HepG2 (cell line): ENCODE results near the gene JMJD8. TPM values are rescaled to one million over a fixed set of nuclear protein-coding genes. Genes with fewer than 3 reads are reported as not detected.
A peak's percentile ranks its signal among the peaks of the same experiment; 100 is the strongest.

Source experiments
- CENPT ChIP-seq: sonication (generic); formaldehyde crosslinking; IDR thresholded peaks from 2 replicates; pipeline ENCODE4 v1.8.0; 2022; ENCODE audit warnings: low read depth, mild to moderate bottlenecking, moderate library complexity, missing genetic modification reagents
- FOXP1 ChIP-seq, 2 experiments: fragments of 450-650 bp in 1 of 2; IDR thresholded peaks; 2 replicates each; pipeline ENCODE4 v1.6.1; 2017 to 2018; ENCODE audit warnings: antibody characterized with exemption in 1 of 2
- HES4 ChIP-seq: sonication (generic); formaldehyde crosslinking; IDR thresholded peaks from 2 replicates; pipeline ENCODE4 v1.9.0; 2021; ENCODE audit warnings: mild to moderate bottlenecking, missing genetic modification reagents, borderline replicate concordance
- HMGA1 ChIP-seq: sonication (generic); formaldehyde crosslinking; conservative IDR thresholded peaks from 2 replicates; pipeline ENCODE4 v1.4.0; 2020; ENCODE audit warnings: missing genetic modification reagents
- HOXD1 ChIP-seq: sonication (generic); formaldehyde crosslinking; IDR thresholded peaks from 2 replicates; pipeline ENCODE4 v1.5.0; 2020; ENCODE audit warnings: missing genetic modification reagents
- JDP2 ChIP-seq: sonication (generic); formaldehyde crosslinking; IDR thresholded peaks from 2 replicates; pipeline ENCODE4 v1.8.1; 2022; ENCODE audit warnings: missing genetic modification reagents, borderline replicate concordance
- KLF13 ChIP-seq: sonication (generic); formaldehyde crosslinking; IDR thresholded peaks from 2 replicates; pipeline ENCODE4 v1.4.0; 2020; ENCODE audit warnings: mild to moderate bottlenecking, missing genetic modification reagents
- MBD4 ChIP-seq: IDR thresholded peaks from 2 replicates; pipeline ENCODE4 v1.6.1; 2012; ENCODE audit warnings: low read length, inconsistent platforms, borderline replicate concordance
- MTA3 ChIP-seq: sonication (generic); formaldehyde crosslinking; IDR thresholded peaks from 2 replicates; pipeline ENCODE4 v1.4.0; 2020; ENCODE audit warnings: missing genetic modification reagents
- NFYC ChIP-seq: IDR thresholded peaks from 2 replicates; pipeline ENCODE4 v1.6.1; 2016; ENCODE audit warnings: missing genetic modification reagents, missing compliant biosample characterization
- NR1H2 ChIP-seq: sonication (generic); formaldehyde crosslinking; IDR thresholded peaks from 2 replicates; pipeline ENCODE4 v1.8.1; 2022; ENCODE audit warnings: low read depth, missing genetic modification reagents, borderline replicate concordance
- NRL ChIP-seq: sonication (generic); formaldehyde crosslinking; IDR thresholded peaks from 2 replicates; pipeline ENCODE4 v1.5.0; 2020; ENCODE audit warnings: missing genetic modification reagents, mild to moderate bottlenecking, moderate library complexity, borderline replicate concordance
- ZFP36L2 ChIP-seq: sonication (generic); formaldehyde crosslinking; IDR thresholded peaks from 2 replicates; pipeline ENCODE4 v1.4.0; 2020; ENCODE audit warnings: missing genetic modification reagents
- ZFP37 ChIP-seq: sonication (generic); formaldehyde crosslinking; IDR thresholded peaks from 2 replicates; pipeline ENCODE4 v1.4.0; 2020; ENCODE audit warnings: missing genetic modification reagents, borderline replicate concordance
- ZNF546 ChIP-seq: sonication (generic); formaldehyde crosslinking; conservative IDR thresholded peaks from 2 replicates; pipeline ENCODE4 v1.8.1; 2023; ENCODE audit warnings: mild to moderate bottlenecking, missing genetic modification reagents
- ZNF713 ChIP-seq: sonication (generic); formaldehyde crosslinking; IDR thresholded peaks from 2 replicates; pipeline ENCODE4 v1.4.0; 2020; ENCODE audit warnings: mild to moderate bottlenecking, missing genetic modification reagents
- ZSCAN31 ChIP-seq: sonication (generic); formaldehyde crosslinking; IDR thresholded peaks from 2 replicates; pipeline ENCODE4 v1.5.0; 2020; ENCODE audit warnings: low read depth, mild to moderate bottlenecking, missing genetic modification reagents
- polyA plus RNA-seq, 8 experiments: library from polyadenylated mRNA; depleted of rRNA in 3 of 8; stranded (reverse) in 7 of 8; unstranded in 1 of 8; fragments of >200 nt; fragmentation: Illumina TruSeq in 4 of 8; extraction: Trizol in 4 of 8; gene quantifications; 2 replicates each; pipeline versions ENCODE4 v1.2.1 to v1.2.3, GENCODE V29; 2011 to 2016; ENCODE audit warnings: low read depth in 4 of 8, missing spikeins in 1 of 8, mixed read lengths in 1 of 8; ENCODE audit not compliant: insufficient read depth in 1 of 8
- total RNA-seq, 5 experiments: library from RNA; depleted of rRNA; stranded (reverse); fragments of >200 nt; fragmentation: Illumina TruSeq; extraction: Trizol; gene quantifications; 2 replicates each; pipeline ENCODE4 v1.2.3, GENCODE V29; 2016; ENCODE audit warnings: low read depth in 1 of 5
- TF ChIP-seq, protein P1 (sequence below): sonication (generic); formaldehyde crosslinking; IDR thresholded peaks from 2 replicates; pipeline ENCODE4 v1.4.0; 2020; ENCODE audit warnings: mild to moderate bottlenecking, missing genetic modification reagents
- TF ChIP-seq, protein P2 (sequence below): sonication (generic); formaldehyde crosslinking; IDR thresholded peaks from 2 replicates; pipeline ENCODE4 v1.5.0; 2020; ENCODE audit warnings: missing genetic modification reagents
- TF ChIP-seq, protein P3 (sequence below): sonication (generic); formaldehyde crosslinking; IDR thresholded peaks from 2 replicates; pipeline ENCODE4 v1.8.0; 2022; ENCODE audit warnings: mild to moderate bottlenecking, missing genetic modification reagents, moderate library complexity
- TF ChIP-seq, protein P4 (sequence below): sonication (generic); formaldehyde crosslinking; IDR thresholded peaks from 2 replicates; pipeline ENCODE4 v1.4.0; 2020; ENCODE audit warnings: low read depth, missing genetic modification reagents

Gene JMJD8
- total and polyA plus RNA-seq, 2 of the 13 experiments (the other 11 are each of a cell fraction or from before 2014, with no cell fraction given) = 2.6 to 11.8 TPM

DNA sequence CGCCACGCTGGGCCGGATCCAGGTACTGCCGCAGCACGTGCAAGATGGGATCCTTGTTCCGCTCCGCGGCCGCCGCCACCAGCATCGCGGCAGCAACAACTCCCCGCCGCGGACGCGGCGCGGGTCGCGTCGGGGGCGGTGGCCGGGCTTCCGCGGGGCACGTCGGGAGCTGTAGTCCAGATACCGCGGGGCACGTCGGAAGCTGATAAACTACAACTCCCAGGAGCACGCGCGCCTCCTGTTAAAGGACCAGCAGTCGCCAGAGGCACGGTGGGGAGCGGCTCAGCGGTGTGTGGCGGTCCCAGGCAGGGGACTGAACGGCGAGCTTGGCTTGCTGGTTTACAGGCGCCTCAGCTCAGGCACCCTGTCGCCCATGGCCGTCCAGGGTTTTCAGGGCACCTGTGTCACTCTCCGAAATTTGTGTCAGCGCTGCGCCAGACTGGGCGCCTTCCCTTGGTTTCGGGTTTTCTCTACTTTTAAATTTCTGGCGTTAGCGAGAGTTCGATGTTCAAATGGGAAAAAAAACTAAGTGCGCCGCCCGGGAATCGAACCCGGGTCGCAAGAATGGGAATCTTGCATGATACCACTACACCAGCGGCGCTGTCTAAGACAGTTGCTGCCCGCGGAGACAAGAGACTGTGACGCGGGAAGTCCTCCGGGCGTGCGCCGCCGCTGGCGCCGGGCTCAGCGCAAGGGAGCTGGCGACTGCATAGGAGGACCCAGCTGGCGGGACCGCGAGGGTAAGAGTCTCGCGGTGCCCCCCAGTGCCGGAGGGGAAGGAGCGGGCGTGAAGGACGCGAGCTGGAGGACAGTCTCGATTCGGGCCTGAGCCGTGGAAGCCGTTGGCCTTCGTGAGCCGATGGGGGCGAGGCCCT is 47.7 kb downstream of the JMJD8 start, which contains the start of gene METTL26 (continued):
- TF ChIP-seq KLF13 (no peak), HES4 (CRISPR knock-in tag) (peak; percentile 57), NFYC (CRISPR knock-in tag) (no peak; the same call in 1 of the 2 replicates), CENPT (CRISPR knock-in tag) (0 out of 2 replicates have a peak, but pooled peaks have one; percentile 22), JDP2 (CRISPR knock-in tag) (no peak), HOXD1 (CRISPR knock-in tag) (no peak), ZFP36L2 (CRISPR knock-in tag) (no peak), ZNF713 (CRISPR knock-in tag) (no peak), FOXP1 (IDR thresholded peaks at IDR 0.05) (no peak), FOXP1 (CRISPR knock-in tag; IDR thresholded peaks at IDR 0.05) (no peak), NRL (no peak), ZNF546 (no peak; the same call in 1 of the 2 replicates), ZFP37 (CRISPR knock-in tag) (0 out of 2 replicates have a peak, but pooled peaks have one; percentile 56), MBD4 (no peak), NR1H2 (CRISPR knock-in tag) (no peak), ZSCAN31 (CRISPR knock-in tag) (peak; percentile 13), HMGA1 (no peak), MTA3 (CRISPR knock-in tag) (no peak)
- TF ChIP-seq, protein P1, sequence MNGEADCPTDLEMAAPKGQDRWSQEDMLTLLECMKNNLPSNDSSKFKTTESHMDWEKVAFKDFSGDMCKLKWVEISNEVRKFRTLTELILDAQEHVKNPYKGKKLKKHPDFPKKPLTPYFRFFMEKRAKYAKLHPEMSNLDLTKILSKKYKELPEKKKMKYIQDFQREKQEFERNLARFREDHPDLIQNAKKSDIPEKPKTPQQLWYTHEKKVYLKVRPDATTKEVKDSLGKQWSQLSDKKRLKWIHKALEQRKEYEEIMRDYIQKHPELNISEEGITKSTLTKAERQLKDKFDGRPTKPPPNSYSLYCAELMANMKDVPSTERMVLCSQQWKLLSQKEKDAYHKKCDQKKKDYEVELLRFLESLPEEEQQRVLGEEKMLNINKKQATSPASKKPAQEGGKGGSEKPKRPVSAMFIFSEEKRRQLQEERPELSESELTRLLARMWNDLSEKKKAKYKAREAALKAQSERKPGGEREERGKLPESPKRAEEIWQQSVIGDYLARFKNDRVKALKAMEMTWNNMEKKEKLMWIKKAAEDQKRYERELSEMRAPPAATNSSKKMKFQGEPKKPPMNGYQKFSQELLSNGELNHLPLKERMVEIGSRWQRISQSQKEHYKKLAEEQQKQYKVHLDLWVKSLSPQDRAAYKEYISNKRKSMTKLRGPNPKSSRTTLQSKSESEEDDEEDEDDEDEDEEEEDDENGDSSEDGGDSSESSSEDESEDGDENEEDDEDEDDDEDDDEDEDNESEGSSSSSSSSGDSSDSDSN (CRISPR knock-in tag) = peak; percentile 65
- TF ChIP-seq, protein P2, sequence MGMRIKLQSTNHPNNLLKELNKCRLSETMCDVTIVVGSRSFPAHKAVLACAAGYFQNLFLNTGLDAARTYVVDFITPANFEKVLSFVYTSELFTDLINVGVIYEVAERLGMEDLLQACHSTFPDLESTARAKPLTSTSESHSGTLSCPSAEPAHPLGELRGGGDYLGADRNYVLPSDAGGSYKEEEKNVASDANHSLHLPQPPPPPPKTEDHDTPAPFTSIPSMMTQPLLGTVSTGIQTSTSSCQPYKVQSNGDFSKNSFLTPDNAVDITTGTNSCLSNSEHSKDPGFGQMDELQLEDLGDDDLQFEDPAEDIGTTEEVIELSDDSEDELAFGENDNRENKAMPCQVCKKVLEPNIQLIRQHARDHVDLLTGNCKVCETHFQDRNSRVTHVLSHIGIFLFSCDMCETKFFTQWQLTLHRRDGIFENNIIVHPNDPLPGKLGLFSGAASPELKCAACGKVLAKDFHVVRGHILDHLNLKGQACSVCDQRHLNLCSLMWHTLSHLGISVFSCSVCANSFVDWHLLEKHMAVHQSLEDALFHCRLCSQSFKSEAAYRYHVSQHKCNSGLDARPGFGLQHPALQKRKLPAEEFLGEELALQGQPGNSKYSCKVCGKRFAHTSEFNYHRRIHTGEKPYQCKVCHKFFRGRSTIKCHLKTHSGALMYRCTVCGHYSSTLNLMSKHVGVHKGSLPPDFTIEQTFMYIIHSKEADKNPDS (CRISPR knock-in tag) = peak; percentile 26
- TF ChIP-seq, protein P3, sequence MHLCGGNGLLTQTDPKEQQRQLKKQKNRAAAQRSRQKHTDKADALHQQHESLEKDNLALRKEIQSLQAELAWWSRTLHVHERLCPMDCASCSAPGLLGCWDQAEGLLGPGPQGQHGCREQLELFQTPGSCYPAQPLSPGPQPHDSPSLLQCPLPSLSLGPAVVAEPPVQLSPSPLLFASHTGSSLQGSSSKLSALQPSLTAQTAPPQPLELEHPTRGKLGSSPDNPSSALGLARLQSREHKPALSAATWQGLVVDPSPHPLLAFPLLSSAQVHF (CRISPR knock-in tag) = peak; percentile 59
- TF ChIP-seq, protein P4, sequence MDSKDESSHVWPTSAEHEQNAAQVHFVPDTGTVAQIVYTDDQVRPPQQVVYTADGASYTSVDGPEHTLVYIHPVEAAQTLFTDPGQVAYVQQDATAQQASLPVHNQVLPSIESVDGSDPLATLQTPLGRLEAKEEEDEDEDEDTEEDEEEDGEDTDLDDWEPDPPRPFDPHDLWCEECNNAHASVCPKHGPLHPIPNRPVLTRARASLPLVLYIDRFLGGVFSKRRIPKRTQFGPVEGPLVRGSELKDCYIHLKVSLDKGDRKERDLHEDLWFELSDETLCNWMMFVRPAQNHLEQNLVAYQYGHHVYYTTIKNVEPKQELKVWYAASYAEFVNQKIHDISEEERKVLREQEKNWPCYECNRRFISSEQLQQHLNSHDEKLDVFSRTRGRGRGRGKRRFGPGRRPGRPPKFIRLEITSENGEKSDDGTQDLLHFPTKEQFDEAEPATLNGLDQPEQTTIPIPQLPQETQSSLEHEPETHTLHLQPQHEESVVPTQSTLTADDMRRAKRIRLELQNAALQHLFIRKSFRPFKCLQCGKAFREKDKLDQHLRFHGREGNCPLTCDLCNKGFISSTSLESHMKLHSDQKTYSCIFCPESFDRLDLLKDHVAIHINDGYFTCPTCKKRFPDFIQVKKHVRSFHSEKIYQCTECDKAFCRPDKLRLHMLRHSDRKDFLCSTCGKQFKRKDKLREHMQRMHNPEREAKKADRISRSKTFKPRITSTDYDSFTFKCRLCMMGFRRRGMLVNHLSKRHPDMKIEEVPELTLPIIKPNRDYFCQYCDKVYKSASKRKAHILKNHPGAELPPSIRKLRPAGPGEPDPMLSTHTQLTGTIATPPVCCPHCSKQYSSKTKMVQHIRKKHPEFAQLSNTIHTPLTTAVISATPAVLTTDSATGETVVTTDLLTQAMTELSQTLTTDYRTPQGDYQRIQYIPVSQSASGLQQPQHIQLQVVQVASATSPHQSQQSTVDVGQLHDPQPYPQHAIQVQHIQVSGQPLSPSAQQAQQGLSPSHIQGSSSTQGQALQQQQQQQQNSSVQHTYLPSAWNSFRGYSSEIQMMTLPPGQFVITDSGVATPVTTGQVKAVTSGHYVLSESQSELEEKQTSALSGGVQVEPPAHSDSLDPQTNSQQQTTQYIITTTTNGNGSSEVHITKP (CRISPR knock-in tag) = no peak
